ENCODE measurements around the gene ZC3HAV1L. TPM values are rescaled to one million over a fixed set of nuclear protein-coding genes. Genes with fewer than 3 reads are reported as not detected.

Gene ZC3HAV1L
- total RNA-seq, 2 donors from 2014 or later: 23.6 to 32.4 TPM

- Mint-ChIP-seq H3K27ac (no peak overlapping the region), H3K36me3 (ENCODE audit: low read depth) (peaks cover 19% of the 10 kb centered on the region), H3K27me3 (no peaks in the 10 kb centered on the region), H3K4me3 (no peak overlapping the region), H3K4me1 (no peaks in the 10 kb centered on the region), H3K9me3 (no peaks in the 10 kb centered on the region)
- no peak for ATAC-seq (replicated peaks)
Observed at GRCh38 chr7:139018910-139019309, 16.9 kb downstream of the ZC3HAV1L start.

DNA sequence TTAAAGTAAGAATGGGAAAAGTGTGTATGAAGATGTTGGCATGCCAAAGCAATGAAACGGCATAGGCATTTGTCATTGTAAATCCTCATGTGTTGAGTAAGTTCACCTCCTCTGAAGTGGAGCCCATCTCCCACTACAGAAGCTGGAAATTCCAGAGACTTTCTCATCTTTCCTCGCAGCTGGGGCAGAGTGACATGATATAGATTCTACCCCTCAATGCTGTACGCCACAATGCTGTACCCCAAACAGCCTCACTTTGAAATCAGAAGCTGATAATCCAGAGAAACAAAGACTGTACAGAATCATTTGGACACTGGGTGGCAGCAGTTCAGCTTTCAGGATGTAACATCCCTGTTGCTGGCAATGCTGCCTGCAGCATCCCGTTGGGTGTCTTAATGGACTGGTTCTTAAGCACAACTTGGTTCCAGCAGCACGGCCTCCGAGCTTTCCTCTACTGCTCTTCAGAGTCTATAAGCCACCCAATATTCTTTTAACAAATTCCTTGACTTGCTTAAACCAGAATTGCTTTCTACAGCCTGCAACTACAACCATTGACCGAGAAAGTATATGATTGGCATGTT lies 18.8 kb downstream of the ZC3HAV1L start:
- ATAC-seq (replicated peaks): peak; percentile 85
- Mint-ChIP-seq H3K27me3 (no peaks in the 10 kb centered on the region), H3K27ac (no peak overlapping the region), H3K4me3 (no peak overlapping the region), H3K36me3 (ENCODE audit: low read depth) (peaks cover under 1% of the 10 kb centered on the region), H3K9me3 (no peaks in the 10 kb centered on the region), H3K4me1 (no peaks in the 10 kb centered on the region)

DNA sequence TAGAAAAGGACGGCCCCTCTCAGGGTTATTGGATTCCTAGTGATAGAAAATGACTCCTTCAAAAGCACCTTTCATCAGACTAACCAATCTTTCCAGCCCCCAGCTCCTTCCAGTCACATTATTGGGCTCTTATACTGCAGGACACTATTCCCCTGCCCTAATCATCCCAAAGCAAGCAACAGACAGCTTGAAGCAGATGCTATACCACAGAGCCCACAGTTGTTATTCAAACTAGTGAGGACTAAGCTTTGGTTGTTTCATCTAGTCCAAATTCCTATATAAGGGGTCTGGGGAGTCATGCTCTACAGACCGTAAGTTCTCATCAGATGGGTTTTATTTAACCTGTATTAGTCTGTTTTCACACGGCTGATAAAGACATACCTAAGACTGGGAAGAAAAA lies 24.5 kb downstream of the ZC3HAV1L start:
- H3K27me3 Mint-ChIP-seq: no peaks in the 10 kb centered on the region
- no peak for ATAC-seq (replicated peaks)

GRCh38 chr7:139004321-139005090 lies 31.3 kb downstream of the ZC3HAV1L start:
- no peak overlapping the region for H3K27ac Mint-ChIP-seq
- H3K9me3 Mint-ChIP-seq: no peaks in the 10 kb centered on the region
- no peak overlapping the region for H3K4me3 Mint-ChIP-seq
- H3K4me1 Mint-ChIP-seq: no peaks in the 10 kb centered on the region
- no peak for ATAC-seq (replicated peaks)
- H3K27me3 Mint-ChIP-seq: no peaks in the 10 kb centered on the region
- H3K36me3 Mint-ChIP-seq (ENCODE audit: low read depth): no peaks in the 10 kb centered on the region

More for the DNA sequence above, 24.5 kb downstream of the ZC3HAV1L start:
- Mint-ChIP-seq H3K27ac (no peak overlapping the region), H3K36me3 (ENCODE audit: low read depth) (no peaks in the 10 kb centered on the region), H3K9me3 (no peaks in the 10 kb centered on the region), H3K4me1 (no peaks in the 10 kb centered on the region), H3K4me3 (no peak overlapping the region)

DNA sequence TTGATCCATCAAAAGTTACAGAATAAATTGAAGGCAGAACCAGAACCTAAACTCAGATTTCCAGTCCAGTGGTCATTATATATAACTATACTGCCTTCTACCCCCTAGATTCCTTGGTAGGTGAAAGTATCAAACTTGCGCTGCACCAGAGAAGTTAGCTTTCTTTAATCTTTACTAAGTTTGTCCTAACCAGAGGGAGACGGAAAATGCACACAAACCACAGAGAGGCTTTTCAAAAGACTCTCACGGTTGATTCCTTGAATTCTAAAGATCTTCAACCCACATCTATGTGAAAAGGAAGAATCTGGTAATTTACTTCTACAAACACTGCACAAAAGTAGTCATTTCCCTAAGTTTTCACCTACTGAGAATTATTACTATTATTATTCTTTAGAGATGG lies 36.4 kb downstream of the ZC3HAV1L start:
- Mint-ChIP-seq H3K36me3 (ENCODE audit: low read depth) (no peaks in the 10 kb centered on the region), H3K27ac (no peak overlapping the region), H3K4me1 (no peaks in the 10 kb centered on the region), H3K9me3 (no peaks in the 10 kb centered on the region), H3K4me3 (no peak overlapping the region), H3K27me3 (peaks cover 7% of the 10 kb centered on the region)
- no peak for ATAC-seq (replicated peaks)

DNA sequence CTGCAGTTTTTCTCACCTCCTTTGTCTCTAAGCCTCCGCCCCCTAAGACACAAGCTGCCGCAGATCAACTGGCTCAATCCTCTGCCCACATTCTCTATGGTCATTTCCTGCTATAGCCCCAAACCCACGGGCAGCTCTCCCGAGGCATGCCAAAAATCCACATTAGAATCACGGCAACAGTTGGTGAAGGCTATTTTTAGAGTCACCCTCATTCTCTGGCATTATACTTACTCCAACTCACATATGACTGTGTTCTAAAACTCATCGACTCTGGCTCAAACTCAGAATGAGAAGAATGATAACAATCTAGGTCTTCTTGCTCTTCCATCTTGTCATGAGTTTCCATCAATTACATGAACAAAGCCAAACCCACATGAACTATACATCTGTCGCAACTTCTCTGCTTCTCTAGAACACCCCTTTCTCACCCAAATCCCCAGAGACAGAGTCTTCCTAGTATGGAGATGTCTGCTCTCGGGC lies 43.8 kb downstream of the ZC3HAV1L start:
- Mint-ChIP-seq H3K4me3 (no peak overlapping the region), H3K4me1 (no peaks in the 10 kb centered on the region), H3K9me3 (no peaks in the 10 kb centered on the region), H3K27me3 (peaks cover 23% of the 10 kb centered on the region), H3K36me3 (ENCODE audit: low read depth) (no peaks in the 10 kb centered on the region), H3K27ac (no peak overlapping the region)
- no peak for ATAC-seq (replicated peaks)

DNA sequence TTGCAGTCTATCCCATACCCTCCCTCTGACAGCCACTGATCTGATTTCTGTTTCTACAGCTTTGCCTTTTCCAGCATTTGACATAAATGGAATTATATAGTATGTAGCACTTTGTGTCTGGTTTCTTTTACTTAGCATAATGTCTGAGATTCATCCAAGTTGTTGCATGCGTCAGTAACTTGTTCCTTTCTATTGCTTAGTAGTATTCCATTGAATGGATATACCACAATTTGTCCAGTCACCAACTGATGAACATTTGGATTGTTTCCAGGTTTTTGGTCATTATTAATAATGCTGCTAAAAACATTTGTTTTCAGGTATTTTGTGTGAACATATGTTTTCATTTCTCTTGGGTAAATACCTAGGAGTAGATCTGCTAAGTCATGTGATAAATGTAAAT lies 48.2 kb downstream of the ZC3HAV1L start:
- no peaks in the 10 kb centered on the region for H3K36me3 Mint-ChIP-seq (ENCODE audit: low read depth)
- peaks cover 31% of the 10 kb centered on the region for H3K27me3 Mint-ChIP-seq
- no peak overlapping the region for H3K4me3 Mint-ChIP-seq
- no peaks in the 10 kb centered on the region for H3K4me1 Mint-ChIP-seq
- no peak overlapping the region for H3K27ac Mint-ChIP-seq
- no peaks in the 10 kb centered on the region for H3K9me3 Mint-ChIP-seq
- no peak for ATAC-seq (replicated peaks)

- no peak for ATAC-seq (replicated peaks)
- Mint-ChIP-seq H3K27ac (no peak overlapping the region), H3K4me1 (peaks cover 6% of the 10 kb centered on the region), H3K9me3 (no peaks in the 10 kb centered on the region), H3K27me3 (peaks cover 39% of the 10 kb centered on the region), H3K36me3 (ENCODE audit: low read depth) (peaks cover 9% of the 10 kb centered on the region), H3K4me3 (peak overlapping the region; percentile 60)
Observed at GRCh38 chr7:138982204-138982623, 53.6 kb downstream of the ZC3HAV1L start.

GRCh38 chr7:138981332-138982203 lies 54.3 kb downstream of the ZC3HAV1L start, which contains the start of gene KIAA1549:
Gene KIAA1549 (minus strand): TSS chr7:138981389. CDS start chr7:138981269, 120 bp downstream.
- peak within 1 kb of the TSS; percentile 79 for H3K4me3 Mint-ChIP-seq
- H3K4me1 Mint-ChIP-seq: peaks cover 6% of the 10 kb centered on the region
- peaks cover 9% of the 10 kb centered on the region for H3K36me3 Mint-ChIP-seq (ENCODE audit: low read depth)
- peak; percentile 89 for ATAC-seq (replicated peaks)
- H3K9me3 Mint-ChIP-seq: no peaks in the 10 kb centered on the region
- peak within 1 kb of the TSS; percentile 61 for H3K27ac Mint-ChIP-seq
- peaks cover 39% of the 10 kb centered on the region for H3K27me3 Mint-ChIP-seq

- ATAC-seq (replicated peaks): peak; percentile 48
Observed at GRCh38 chr7:138980563-138981291, 55.1 kb downstream of the ZC3HAV1L start.

DNA sequence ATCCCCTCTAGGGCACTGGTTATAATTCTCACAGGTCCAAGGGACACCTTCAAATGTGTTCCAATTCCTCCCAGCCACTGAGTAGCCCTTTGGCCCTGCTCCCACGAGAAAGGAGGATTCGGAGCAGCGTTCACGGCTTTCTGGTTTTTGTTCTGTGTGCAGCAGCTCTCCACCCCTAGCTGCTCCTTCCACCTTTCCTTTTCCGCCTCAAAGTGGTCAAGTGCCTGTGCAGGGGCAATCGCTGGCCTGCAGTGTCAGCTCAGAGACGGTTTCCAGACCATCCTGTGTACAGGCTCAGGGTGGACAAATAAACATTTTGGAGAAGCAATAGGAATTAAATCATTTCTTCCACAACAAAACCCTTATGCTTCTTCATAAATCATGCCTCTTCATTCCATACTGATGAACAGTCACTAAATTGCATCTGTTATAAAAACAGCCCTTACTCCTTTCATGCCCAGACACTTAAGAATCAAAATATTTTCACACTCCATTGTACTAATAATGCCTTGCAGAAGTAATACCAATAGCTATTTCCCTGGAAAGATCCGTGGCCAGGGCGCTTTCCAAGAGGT lies 55.8 kb downstream of the ZC3HAV1L start:
- Mint-ChIP-seq H3K4me1 (peaks cover 6% of the 10 kb centered on the region), H3K9me3 (no peaks in the 10 kb centered on the region), H3K27me3 (peaks cover 37% of the 10 kb centered on the region), H3K4me3 (peak overlapping the region; percentile 79), H3K27ac (peak overlapping the region; percentile 61), H3K36me3 (ENCODE audit: low read depth) (peaks cover 9% of the 10 kb centered on the region)
- ATAC-seq (replicated peaks): no peak

More at GRCh38 chr7:138980563-138981291, 55.1 kb downstream of the ZC3HAV1L start:
- H3K27me3 Mint-ChIP-seq: peaks cover 35% of the 10 kb centered on the region
- peaks cover 6% of the 10 kb centered on the region for H3K4me1 Mint-ChIP-seq
- H3K27ac Mint-ChIP-seq: peak overlapping the region; percentile 61
- H3K9me3 Mint-ChIP-seq: no peaks in the 10 kb centered on the region
- peak overlapping the region; percentile 79 for H3K4me3 Mint-ChIP-seq
- peaks cover 9% of the 10 kb centered on the region for H3K36me3 Mint-ChIP-seq (ENCODE audit: low read depth)

- H3K27ac Mint-ChIP-seq: no peak overlapping the region
- no peak overlapping the region for H3K4me3 Mint-ChIP-seq
- H3K27me3 Mint-ChIP-seq: peaks cover 40% of the 10 kb centered on the region
- ATAC-seq (replicated peaks): no peak
- H3K9me3 Mint-ChIP-seq: no peaks in the 10 kb centered on the region
- H3K36me3 Mint-ChIP-seq (ENCODE audit: low read depth): peaks cover 9% of the 10 kb centered on the region
- peaks cover 6% of the 10 kb centered on the region for H3K4me1 Mint-ChIP-seq
Observed at GRCh38 chr7:138979226-138979979, 56.4 kb downstream of the ZC3HAV1L start.

- H3K27ac Mint-ChIP-seq: no peak overlapping the region
- no peaks in the 10 kb centered on the region for H3K9me3 Mint-ChIP-seq
- peaks cover 40% of the 10 kb centered on the region for H3K27me3 Mint-ChIP-seq
- peaks cover 9% of the 10 kb centered on the region for H3K36me3 Mint-ChIP-seq (ENCODE audit: low read depth)
- H3K4me3 Mint-ChIP-seq: no peak overlapping the region
- H3K4me1 Mint-ChIP-seq: peaks cover 6% of the 10 kb centered on the region
- no peak for ATAC-seq (replicated peaks)
Observed at GRCh38 chr7:138978541-138979184, 57.2 kb downstream of the ZC3HAV1L start.
